Measurements from ENCODE around the gene LGALSL. TPM values are rescaled to one million over a fixed set of nuclear protein-coding genes. Genes with fewer than 3 reads are reported as not detected.

The LGALSL gene
- total RNA-seq, 4 donors from 2014 or later, result 74.2 to 133 (median 106) TPM

DNA sequence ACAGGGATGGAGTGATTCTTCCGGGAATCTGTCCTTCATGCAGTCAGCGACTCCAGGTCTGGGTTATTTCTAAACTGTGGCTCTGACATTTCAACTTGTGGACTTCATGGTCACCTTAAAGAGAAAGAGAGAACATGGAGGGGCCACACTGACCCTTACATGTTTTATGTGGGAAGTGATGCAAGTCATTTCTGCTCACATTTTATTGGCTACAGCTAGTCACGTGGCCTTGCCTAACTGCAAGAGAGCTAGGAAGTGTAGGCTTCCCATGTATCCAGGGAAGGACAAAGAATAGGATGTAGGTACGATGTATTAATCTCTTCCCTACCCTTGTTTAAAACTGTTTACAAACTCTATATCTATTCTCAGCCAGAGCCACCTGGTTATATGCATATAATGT is 39.8 kb downstream of the LGALSL start:
- no peak overlapping the region for H3K4me3 ChIP-seq
- DNase-seq (ENCODE audit: low spot score in 2 of 2), result no peak
- 96% methylated on average over 4 of the region's 4 CpGs for WGBS

DNA sequence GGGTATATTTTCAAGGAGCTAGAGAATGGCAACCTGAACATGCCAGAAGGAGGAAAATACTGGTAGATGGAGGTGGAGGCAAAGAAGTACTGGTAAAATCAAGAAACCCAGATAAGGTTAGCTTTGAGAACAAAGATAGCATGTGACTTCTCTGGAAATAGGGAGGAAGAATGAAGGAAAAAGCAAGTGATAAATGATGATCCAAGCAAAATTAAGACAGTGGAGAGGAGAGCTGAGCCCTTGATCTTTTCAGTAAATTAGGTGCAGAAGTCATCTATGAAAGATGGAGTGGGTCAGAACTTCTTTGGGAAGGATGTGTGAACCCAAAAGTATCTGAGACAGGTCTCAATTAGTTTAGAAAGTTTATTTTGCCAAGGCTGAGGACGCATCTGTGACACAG is 44.5 kb downstream of the LGALSL start:
- no peaks in the 10 kb centered on the region for H3K9me3 ChIP-seq
- DNase-seq (ENCODE audit: low spot score in 2 of 2), result no peak
- 89% methylated on average over 1 of the region's 1 CpG for WGBS
- H3K4me1 ChIP-seq, result no peaks in the 10 kb centered on the region
- H3K36me3 ChIP-seq, result no peaks in the 10 kb centered on the region
- H3K27me3 ChIP-seq, result no peaks in the 10 kb centered on the region
- no peak overlapping the region for H3K4me3 ChIP-seq
- TF ChIP-seq EP300 (IDR thresholded peaks at IDR 0.05), result no peak
- TF ChIP-seq POLR2AphosphoS5 (IDR thresholded peaks at IDR 0.05), result no peak
- no peak for TF ChIP-seq POLR2A (IDR thresholded peaks at IDR 0.05)
- TF ChIP-seq, protein P1, sequence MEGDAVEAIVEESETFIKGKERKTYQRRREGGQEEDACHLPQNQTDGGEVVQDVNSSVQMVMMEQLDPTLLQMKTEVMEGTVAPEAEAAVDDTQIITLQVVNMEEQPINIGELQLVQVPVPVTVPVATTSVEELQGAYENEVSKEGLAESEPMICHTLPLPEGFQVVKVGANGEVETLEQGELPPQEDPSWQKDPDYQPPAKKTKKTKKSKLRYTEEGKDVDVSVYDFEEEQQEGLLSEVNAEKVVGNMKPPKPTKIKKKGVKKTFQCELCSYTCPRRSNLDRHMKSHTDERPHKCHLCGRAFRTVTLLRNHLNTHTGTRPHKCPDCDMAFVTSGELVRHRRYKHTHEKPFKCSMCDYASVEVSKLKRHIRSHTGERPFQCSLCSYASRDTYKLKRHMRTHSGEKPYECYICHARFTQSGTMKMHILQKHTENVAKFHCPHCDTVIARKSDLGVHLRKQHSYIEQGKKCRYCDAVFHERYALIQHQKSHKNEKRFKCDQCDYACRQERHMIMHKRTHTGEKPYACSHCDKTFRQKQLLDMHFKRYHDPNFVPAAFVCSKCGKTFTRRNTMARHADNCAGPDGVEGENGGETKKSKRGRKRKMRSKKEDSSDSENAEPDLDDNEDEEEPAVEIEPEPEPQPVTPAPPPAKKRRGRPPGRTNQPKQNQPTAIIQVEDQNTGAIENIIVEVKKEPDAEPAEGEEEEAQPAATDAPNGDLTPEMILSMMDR (IDR thresholded peaks at IDR 0.05), result no peak
- no peak overlapping the region for H3K27ac ChIP-seq

More for the DNA sequence above, 39.8 kb downstream of the LGALSL start:
- TF ChIP-seq, protein P1 (IDR thresholded peaks at IDR 0.05), result no peak
- no peak for TF ChIP-seq EP300 (IDR thresholded peaks at IDR 0.05)
- TF ChIP-seq POLR2A (IDR thresholded peaks at IDR 0.05), result no peak
- no peak for TF ChIP-seq POLR2AphosphoS5 (IDR thresholded peaks at IDR 0.05)
- no peaks in the 10 kb centered on the region for H3K9me3 ChIP-seq
- H3K27ac ChIP-seq, result no peak overlapping the region
- no peaks in the 10 kb centered on the region for H3K36me3 ChIP-seq
- H3K27me3 ChIP-seq, result no peaks in the 10 kb centered on the region
- no peaks in the 10 kb centered on the region for H3K4me1 ChIP-seq

DNA sequence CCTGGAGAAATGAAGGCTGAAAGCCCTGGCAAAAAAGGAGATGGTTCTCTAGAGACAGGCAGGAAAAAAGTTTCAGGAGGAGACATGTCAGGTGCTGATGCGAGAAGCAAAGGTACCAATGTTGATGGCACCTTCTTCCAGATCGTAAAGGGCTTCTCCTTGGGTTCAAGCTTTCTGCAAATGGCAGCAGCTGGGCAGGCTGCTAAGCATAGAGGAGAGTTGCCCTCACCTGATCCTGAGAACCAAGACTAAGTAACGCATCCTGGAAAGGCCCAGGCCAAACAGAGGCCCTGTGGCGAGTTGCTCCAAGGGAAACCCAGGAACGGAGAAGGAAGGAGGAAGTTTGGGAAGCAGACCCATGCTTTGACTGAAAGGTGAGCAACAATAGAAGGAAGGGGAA is 46.6 kb downstream of the LGALSL start:
- TF ChIP-seq, protein P1 (IDR thresholded peaks at IDR 0.05), result no peak
- TF ChIP-seq POLR2A (IDR thresholded peaks at IDR 0.05), result no peak
- no peak for TF ChIP-seq EP300 (IDR thresholded peaks at IDR 0.05)
- TF ChIP-seq POLR2AphosphoS5 (IDR thresholded peaks at IDR 0.05), result no peak
- no peak for DNase-seq (ENCODE audit: low spot score in 2 of 2)
- no peaks in the 10 kb centered on the region for H3K36me3 ChIP-seq
- H3K27ac ChIP-seq, result no peak overlapping the region
- H3K4me3 ChIP-seq, result no peak overlapping the region
- 86% methylated on average over 5 of the region's 5 CpGs for WGBS
- H3K9me3 ChIP-seq, result no peaks in the 10 kb centered on the region
- H3K27me3 ChIP-seq, result no peaks in the 10 kb centered on the region
- H3K4me1 ChIP-seq, result peaks cover 5% of the 10 kb centered on the region

DNA sequence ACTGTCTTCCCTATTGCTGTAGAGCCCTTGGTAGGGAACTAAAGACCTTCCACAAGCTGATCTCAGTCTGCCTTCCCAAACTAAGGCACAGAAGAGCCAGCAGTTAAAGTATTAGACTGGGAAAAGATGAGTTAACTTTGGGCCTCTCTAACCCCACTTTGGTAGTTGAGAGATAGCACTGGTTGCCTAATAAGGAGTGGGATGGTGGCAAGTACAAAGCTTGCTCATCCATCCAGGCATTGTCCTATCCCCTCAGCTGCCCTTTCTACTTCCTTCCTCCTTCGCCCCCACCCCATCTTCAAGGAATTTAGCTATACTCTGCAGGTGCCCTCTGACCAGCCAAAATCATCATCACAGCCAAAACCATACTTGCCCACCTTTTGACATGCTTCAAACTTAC is 48.0 kb downstream of the LGALSL start:
- H3K9me3 ChIP-seq, result no peaks in the 10 kb centered on the region
- H3K4me1 ChIP-seq, result peaks cover 5% of the 10 kb centered on the region
- no peak overlapping the region for H3K4me3 ChIP-seq
- no peak overlapping the region for H3K27ac ChIP-seq
- no peaks in the 10 kb centered on the region for H3K27me3 ChIP-seq
- H3K36me3 ChIP-seq, result no peaks in the 10 kb centered on the region
- 91% methylated on average over 1 of the region's 1 CpG for WGBS
- no peak for DNase-seq (ENCODE audit: low spot score in 2 of 2)
- TF ChIP-seq POLR2AphosphoS5 (IDR thresholded peaks at IDR 0.05) (no peak), POLR2A (IDR thresholded peaks at IDR 0.05) (no peak), EP300 (IDR thresholded peaks at IDR 0.05) (no peak)
- TF ChIP-seq, protein P1 (IDR thresholded peaks at IDR 0.05), result no peak

DNA sequence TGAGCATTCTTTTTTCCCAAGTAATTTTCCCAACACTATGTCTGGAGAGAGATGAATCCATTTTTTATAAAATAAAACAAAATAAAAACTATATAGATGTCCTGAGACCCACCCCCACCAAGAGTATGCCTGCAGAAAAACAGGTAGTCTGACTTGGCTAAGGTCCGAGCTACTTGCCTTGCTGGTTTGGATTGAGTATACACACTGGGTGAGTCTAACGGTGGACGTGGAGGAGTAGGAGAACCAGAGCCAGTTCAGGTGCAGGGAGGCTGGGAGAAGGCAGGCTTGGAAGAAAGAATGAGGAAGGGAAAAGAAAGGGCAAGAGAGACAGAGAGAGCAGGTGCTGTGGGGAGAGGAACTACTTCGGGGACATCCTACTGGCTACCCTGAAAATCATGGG is 48.9 kb downstream of the LGALSL start:
- Histone ChIP-seq H3K27ac (no peak overlapping the region), H3K36me3 (no peaks in the 10 kb centered on the region), H3K4me3 (no peak overlapping the region), H3K9me3 (no peaks in the 10 kb centered on the region), H3K4me1 (peaks cover 5% of the 10 kb centered on the region), H3K27me3 (no peaks in the 10 kb centered on the region)
- no peak for DNase-seq (ENCODE audit: low spot score in 2 of 2)
- TF ChIP-seq EP300 (IDR thresholded peaks at IDR 0.05) (no peak), POLR2AphosphoS5 (IDR thresholded peaks at IDR 0.05) (no peak), POLR2A (IDR thresholded peaks at IDR 0.05) (no peak)
- TF ChIP-seq, protein P1 (IDR thresholded peaks at IDR 0.05), result no peak
- WGBS, result 75% methylated on average over 4 of the region's 4 CpGs
